HepG2 (cell line): ENCODE results near the gene CDH11. TPM values are rescaled to one million over a fixed set of nuclear protein-coding genes. Genes with fewer than 3 reads are reported as not detected.

Experiments
- AFF4 ChIP-seq: sonication (generic); formaldehyde crosslinking; IDR thresholded peaks from 2 replicates; pipeline ENCODE4 v1.4.0; 2020; ENCODE audit warnings: missing genetic modification reagents
- ATF1 ChIP-seq: IDR thresholded peaks from 2 replicates; pipeline ENCODE4 v1.6.1; 2016; ENCODE audit warnings: mild to moderate bottlenecking, control low read depth
- ATF3 ChIP-seq: sonication (generic); formaldehyde crosslinking; IDR thresholded peaks from 2 replicates; pipeline ENCODE4 v1.4.0; 2020; ENCODE audit warnings: missing genetic modification reagents
- BCL3 ChIP-seq: sonication (generic); formaldehyde crosslinking; IDR thresholded peaks from 2 replicates; pipeline ENCODE4 v1.5.1; 2020; ENCODE audit warnings: mild to moderate bottlenecking, missing genetic modification reagents, moderate library complexity
- CHD4 ChIP-seq: fragments of 200-600 bp; sonication (generic); IDR thresholded peaks from 2 replicates; pipeline ENCODE4 v1.7.0; 2017; ENCODE audit warnings: mild to moderate bottlenecking, low read length, borderline replicate concordance
- IRF1 ChIP-seq: sonication (generic); formaldehyde crosslinking; IDR thresholded peaks from 2 replicates; pipeline ENCODE4 v1.4.0; 2020; ENCODE audit warnings: low read depth, mild to moderate bottlenecking, missing genetic modification reagents
- KDM2A ChIP-seq: sonication (generic); formaldehyde crosslinking; IDR thresholded peaks from 2 replicates; pipeline ENCODE4 v1.4.0; 2020; ENCODE audit warnings: low read depth, missing genetic modification reagents, borderline replicate concordance
- LCORL ChIP-seq, 2 experiments: fragments of 450-650 bp in 1 of 2; sonication (generic) in 1 of 2; formaldehyde crosslinking in 1 of 2; IDR thresholded peaks; 2 replicates each; pipeline versions ENCODE4 v1.5.0 to v1.6.1; 2017 to 2020; ENCODE audit warnings: antibody characterized with exemption in 1 of 2, missing genetic modification reagents in 1 of 2
- NCOA2 ChIP-seq: sonication (generic); formaldehyde crosslinking; IDR thresholded peaks from 2 replicates; pipeline ENCODE4 v1.8.0; 2022; ENCODE audit warnings: inconsistent platforms
- TAF1 ChIP-seq: sonication (generic); formaldehyde crosslinking; IDR thresholded peaks from 2 replicates; pipeline ENCODE4 v1.4.0; 2020; ENCODE audit warnings: missing genetic modification reagents
- ZBTB39 ChIP-seq: sonication (generic); formaldehyde crosslinking; IDR thresholded peaks from 2 replicates; pipeline ENCODE4 v1.5.0; 2020; ENCODE audit warnings: missing genetic modification reagents
- ZBTB4 ChIP-seq: sonication (generic); formaldehyde crosslinking; IDR thresholded peaks from 2 replicates; pipeline ENCODE4 v1.4.0; 2020; ENCODE audit warnings: missing genetic modification reagents, mild to moderate bottlenecking, borderline replicate concordance
- ZNF264 ChIP-seq: sonication (generic); formaldehyde crosslinking; IDR thresholded peaks from 2 replicates; pipeline ENCODE4 v1.4.0; 2020; ENCODE audit warnings: missing genetic modification reagents
- ZNF296 ChIP-seq: sonication (generic); formaldehyde crosslinking; conservative IDR thresholded peaks from 2 replicates; pipeline ENCODE4 v1.5.0; 2020; ENCODE audit warnings: mild to moderate bottlenecking, missing genetic modification reagents
- ZNF446 ChIP-seq: sonication (generic); formaldehyde crosslinking; IDR thresholded peaks from 2 replicates; pipeline ENCODE4 v1.5.0; 2020; ENCODE audit warnings: mild to moderate bottlenecking, missing genetic modification reagents
- ZNF468 ChIP-seq: sonication (generic); formaldehyde crosslinking; IDR thresholded peaks from 2 replicates; pipeline ENCODE4 v1.8.0; 2022; ENCODE audit warnings: mild to moderate bottlenecking, moderate library complexity, missing genetic modification reagents
- ZNF841 ChIP-seq: sonication (generic); formaldehyde crosslinking; IDR thresholded peaks from 2 replicates; pipeline ENCODE4 v1.8.1; 2023; ENCODE audit warnings: missing genetic modification reagents, borderline replicate concordance
- polyA plus RNA-seq, 8 experiments: library from polyadenylated mRNA; depleted of rRNA in 3 of 8; stranded (reverse) in 7 of 8; unstranded in 1 of 8; fragments of >200 nt; fragmentation: Illumina TruSeq in 4 of 8; extraction: Trizol in 4 of 8; gene quantifications; 2 replicates each; pipeline versions ENCODE4 v1.2.1 to v1.2.3, GENCODE V29; 2011 to 2016; ENCODE audit warnings: low read depth in 4 of 8, missing spikeins in 1 of 8, mixed read lengths in 1 of 8; ENCODE audit not compliant: insufficient read depth in 1 of 8
- total RNA-seq, 5 experiments: library from RNA; depleted of rRNA; stranded (reverse); fragments of >200 nt; fragmentation: Illumina TruSeq; extraction: Trizol; gene quantifications; 2 replicates each; pipeline ENCODE4 v1.2.3, GENCODE V29; 2016; ENCODE audit warnings: low read depth in 1 of 5

CDH11 gene
- total and polyA plus RNA-seq, 2 of the 13 experiments (the other 11 are each of a cell fraction or from before 2014, with no cell fraction given) = not detected

GRCh38 chr16:65117811-65118448 is 3.9 kb downstream of the CDH11 start (continued):
- TF ChIP-seq IRF1 (CRISPR knock-in tag) (no peak), ZNF841 (no peak), AFF4 (CRISPR knock-in tag) (no peak), ZNF296 (CRISPR knock-in tag) (no peak), NCOA2 (CRISPR knock-in tag) (no peak), ZBTB4 (no peak), TAF1 (CRISPR knock-in tag) (no peak), ZNF468 (CRISPR knock-in tag) (no peak), CHD4 (no peak), KDM2A (CRISPR knock-in tag) (0 out of 2 replicates have a peak, but pooled peaks have one; percentile 31), ATF3 (no peak), LCORL (IDR thresholded peaks at IDR 0.05) (no peak), LCORL (CRISPR knock-in tag; IDR thresholded peaks at IDR 0.05) (no peak), BCL3 (no peak), ZNF446 (CRISPR knock-in tag) (no peak), ATF1 (no peak), ZNF264 (CRISPR knock-in tag) (no peak), ZBTB39 (CRISPR knock-in tag) (no peak)
